Measurements from ENCODE around the gene AFF1.
A peak's percentile ranks its signal among the peaks of the same experiment; 100 is the strongest.

Gene AFF1

DNA sequence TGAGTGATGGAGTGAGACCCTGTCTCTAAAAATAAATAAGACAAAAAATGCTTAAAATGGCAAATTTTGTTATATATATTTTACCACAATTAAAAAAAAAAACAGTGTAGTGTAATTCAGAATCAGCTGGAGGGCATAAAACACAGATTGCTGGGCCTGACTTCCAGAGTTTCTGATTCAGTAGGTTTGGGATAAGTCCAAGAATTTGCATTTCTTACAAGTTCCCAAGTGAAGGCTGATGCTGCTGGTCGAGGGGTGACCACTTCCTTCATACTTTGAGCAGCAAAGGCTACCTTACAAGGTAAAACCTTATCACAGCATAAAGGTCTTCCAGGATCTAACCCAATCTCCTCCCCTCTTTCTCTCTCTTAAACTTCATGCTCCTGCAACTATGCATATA, 244.9 kb downstream of the AFF1 start:
- Histone ChIP-seq H2BK12ac (ENCODE audit: low read length) (no peak overlapping the region), H2AFZ (ENCODE audit: insufficient read depth, low read length, poor library complexity) (no peak overlapping the region), H3K27me3 (ENCODE audit: insufficient read depth, low read length) (no peaks in the 10 kb centered on the region), H3K79me2 (ENCODE audit: control insufficient read depth, insufficient read depth, low read length, poor library complexity) (no peaks in the 10 kb centered on the region), H3K36me3 (ENCODE audit: control insufficient read depth in 1 of 2, insufficient read depth in 2 of 2, low read length in 2 of 2) (no peaks in the 10 kb centered on the region), H4K12ac (ENCODE audit: low read depth, low read length) (no peak overlapping the region), H3K9me3 (ENCODE audit: insufficient read depth, low read depth, low read length) (no peaks in the 10 kb centered on the region), H3K9ac (ENCODE audit: low read length) (no peak overlapping the region), H3K4me3 (ENCODE audit: low read depth, low read length) (no peak overlapping the region), H4K8ac (ENCODE audit: low read depth, low read length) (no peak overlapping the region), H2BK5ac (ENCODE audit: low read depth, low read length, poor library complexity) (no peak overlapping the region), H2BK120ac (ENCODE audit: insufficient read depth, low read length, poor library complexity) (no peak overlapping the region), H2AK5ac (ENCODE audit: low read length) (no peak overlapping the region), H3K18ac (ENCODE audit: low read length) (no peak overlapping the region), H3K4ac (ENCODE audit: low read depth, low read length) (no peak overlapping the region), H3K14ac (ENCODE audit: low read length) (no peak overlapping the region), H3K27ac (ENCODE audit: low read depth, low read length) (no peak overlapping the region), H3K4me2 (ENCODE audit: low read length) (no peak overlapping the region), H3K79me1 (ENCODE audit: low read length) (no peaks in the 10 kb centered on the region), H3K4me1 (ENCODE audit: control insufficient read depth in 1 of 2, insufficient read depth in 2 of 2, low read length in 2 of 2) (no peaks in the 10 kb centered on the region), H4K91ac (ENCODE audit: low read depth, low read length) (no peak overlapping the region), H3K23ac (ENCODE audit: low read length) (no peak overlapping the region)
- no CpG with 5 or more reads among the region's 1 CpG for WGBS (ENCODE audit: extremely low coverage, insufficient coverage, insufficient read length)
- no peak for DNase-seq

- H4K12ac ChIP-seq (ENCODE audit: low read depth, low read length) = no peak overlapping the region
- no peaks in the 10 kb centered on the region for H3K9me3 ChIP-seq (ENCODE audit: insufficient read depth, low read depth, low read length)
- H3K18ac ChIP-seq (ENCODE audit: low read length) = no peak overlapping the region
- no peak overlapping the region for H2BK120ac ChIP-seq (ENCODE audit: insufficient read depth, low read length, poor library complexity)
- no peak overlapping the region for H3K14ac ChIP-seq (ENCODE audit: low read length)
- no peaks in the 10 kb centered on the region for H3K79me1 ChIP-seq (ENCODE audit: low read length)
- H4K8ac ChIP-seq (ENCODE audit: low read depth, low read length) = no peak overlapping the region
- no peak overlapping the region for H3K27ac ChIP-seq (ENCODE audit: low read depth, low read length)
- no peak overlapping the region for H3K4me2 ChIP-seq (ENCODE audit: low read length)
- H3K4ac ChIP-seq (ENCODE audit: low read depth, low read length) = no peak overlapping the region
- WGBS (ENCODE audit: extremely low coverage, insufficient coverage, insufficient read length) = no CpG with 5 or more reads among the region's 2 CpGs
- no peaks in the 10 kb centered on the region for H3K4me1 ChIP-seq (ENCODE audit: control insufficient read depth in 1 of 2, insufficient read depth in 2 of 2, low read length in 2 of 2)
- H2AFZ ChIP-seq (ENCODE audit: insufficient read depth, low read length, poor library complexity) = no peak overlapping the region
- H3K27me3 ChIP-seq (ENCODE audit: insufficient read depth, low read length) = no peaks in the 10 kb centered on the region
- H2BK5ac ChIP-seq (ENCODE audit: low read depth, low read length, poor library complexity) = no peak overlapping the region
- H3K79me2 ChIP-seq (ENCODE audit: control insufficient read depth, insufficient read depth, low read length, poor library complexity) = no peaks in the 10 kb centered on the region
- no peak overlapping the region for H3K4me3 ChIP-seq (ENCODE audit: low read depth, low read length)
- no peak overlapping the region for H2AK5ac ChIP-seq (ENCODE audit: low read length)
- no peak for DNase-seq
- no peak overlapping the region for H4K91ac ChIP-seq (ENCODE audit: low read depth, low read length)
- no peak overlapping the region for H3K23ac ChIP-seq (ENCODE audit: low read length)
- no peak overlapping the region for H3K9ac ChIP-seq (ENCODE audit: low read length)
- no peaks in the 10 kb centered on the region for H3K36me3 ChIP-seq (ENCODE audit: control insufficient read depth in 1 of 2, insufficient read depth in 2 of 2, low read length in 2 of 2)
- H2BK12ac ChIP-seq (ENCODE audit: low read length) = no peak overlapping the region
Observed at GRCh38 chr4:87180767-87181166, 246.0 kb downstream of the AFF1 start.

- Histone ChIP-seq H3K23ac (ENCODE audit: low read length) (no peak overlapping the region), H3K4me2 (ENCODE audit: low read length) (no peak overlapping the region), H3K27me3 (ENCODE audit: insufficient read depth, low read length) (no peaks in the 10 kb centered on the region), H3K14ac (ENCODE audit: low read length) (no peak overlapping the region), H4K91ac (ENCODE audit: low read depth, low read length) (no peak overlapping the region), H3K79me2 (ENCODE audit: control insufficient read depth, insufficient read depth, low read length, poor library complexity) (no peaks in the 10 kb centered on the region), H2BK5ac (ENCODE audit: low read depth, low read length, poor library complexity) (no peak overlapping the region), H2BK12ac (ENCODE audit: low read length) (no peak overlapping the region), H3K79me1 (ENCODE audit: low read length) (no peaks in the 10 kb centered on the region), H3K4me3 (ENCODE audit: low read depth, low read length) (no peak overlapping the region), H3K4ac (ENCODE audit: low read depth, low read length) (no peak overlapping the region), H3K9ac (ENCODE audit: low read length) (peak overlapping the region; percentile 19), H3K4me1 (ENCODE audit: control insufficient read depth in 1 of 2, insufficient read depth in 2 of 2, low read length in 2 of 2) (no peaks in the 10 kb centered on the region), H2AFZ (ENCODE audit: insufficient read depth, low read length, poor library complexity) (no peak overlapping the region), H3K9me3 (ENCODE audit: insufficient read depth, low read depth, low read length) (no peaks in the 10 kb centered on the region), H3K36me3 (ENCODE audit: control insufficient read depth in 1 of 2, insufficient read depth in 2 of 2, low read length in 2 of 2) (no peaks in the 10 kb centered on the region), H2BK120ac (ENCODE audit: insufficient read depth, low read length, poor library complexity) (no peak overlapping the region), H2AK5ac (ENCODE audit: low read length) (no peak overlapping the region), H4K12ac (ENCODE audit: low read depth, low read length) (no peak overlapping the region), H3K27ac (ENCODE audit: low read depth, low read length) (no peak overlapping the region), H3K18ac (ENCODE audit: low read length) (no peak overlapping the region), H4K8ac (ENCODE audit: low read depth, low read length) (no peak overlapping the region)
- no peak for DNase-seq
- WGBS (ENCODE audit: extremely low coverage, insufficient coverage, insufficient read length) = no CpG with 5 or more reads among the region's 5 CpGs
Observed at GRCh38 chr4:87185146-87185870, 250.5 kb downstream of the AFF1 start.

GRCh38 chr4:87188048-87188447, 253.2 kb downstream of the AFF1 start:
- Histone ChIP-seq H2AK5ac (ENCODE audit: low read length) (no peak overlapping the region), H3K27ac (ENCODE audit: low read depth, low read length) (no peak overlapping the region), H3K36me3 (ENCODE audit: control insufficient read depth in 1 of 2, insufficient read depth in 2 of 2, low read length in 2 of 2) (no peaks in the 10 kb centered on the region), H3K79me2 (ENCODE audit: control insufficient read depth, insufficient read depth, low read length, poor library complexity) (no peaks in the 10 kb centered on the region), H2BK5ac (ENCODE audit: low read depth, low read length, poor library complexity) (no peak overlapping the region), H3K4ac (ENCODE audit: low read depth, low read length) (no peak overlapping the region), H3K9me3 (ENCODE audit: insufficient read depth, low read depth, low read length) (no peaks in the 10 kb centered on the region), H3K4me1 (ENCODE audit: control insufficient read depth in 1 of 2, insufficient read depth in 2 of 2, low read length in 2 of 2) (no peaks in the 10 kb centered on the region), H3K27me3 (ENCODE audit: insufficient read depth, low read length) (no peaks in the 10 kb centered on the region), H3K14ac (ENCODE audit: low read length) (no peak overlapping the region), H2BK120ac (ENCODE audit: insufficient read depth, low read length, poor library complexity) (no peak overlapping the region), H2BK12ac (ENCODE audit: low read length) (no peak overlapping the region), H3K23ac (ENCODE audit: low read length) (no peak overlapping the region), H3K9ac (ENCODE audit: low read length) (no peak overlapping the region), H4K8ac (ENCODE audit: low read depth, low read length) (no peak overlapping the region), H3K79me1 (ENCODE audit: low read length) (no peaks in the 10 kb centered on the region), H4K91ac (ENCODE audit: low read depth, low read length) (no peak overlapping the region), H2AFZ (ENCODE audit: insufficient read depth, low read length, poor library complexity) (no peak overlapping the region), H4K12ac (ENCODE audit: low read depth, low read length) (no peak overlapping the region), H3K4me2 (ENCODE audit: low read length) (no peak overlapping the region), H3K4me3 (ENCODE audit: low read depth, low read length) (no peak overlapping the region), H3K18ac (ENCODE audit: low read length) (no peak overlapping the region)
- WGBS (ENCODE audit: extremely low coverage, insufficient coverage, insufficient read length) = no CpG with 5 or more reads among the region's 2 CpGs
- DNase-seq = no peak

Data from trophoblast cell (in vitro differentiated cells and primary cell).